Neural progenitor cell (in vitro differentiated cells): ENCODE data around the gene PCBP1. TPM values are rescaled to one million over a fixed set of nuclear protein-coding genes. Genes with fewer than 3 reads are reported as not detected.

Experiments
- DNase-seq: peaks from one replicate; pipeline ENCODE4 v3.0.0-alpha.2; 2016; ENCODE audit warnings: low spot score
- H2AFZ ChIP-seq: fragments of 200-600 bp; sonication (generic); replicated peaks from 2 replicates; pipeline ENCODE4 v1.6.1; 2016; ENCODE audit warnings: antibody characterized with exemption
- H3F3A ChIP-seq: fragments of 200-600 bp; sonication (generic); 2 replicates; pipeline ENCODE4 v1.6.1; 2016; ENCODE audit warnings: antibody characterized with exemption, low read depth
- H3K27ac ChIP-seq: fragments of 200-600 bp; sonication (generic); 2 replicates; pipeline ENCODE4 v1.5.1; 2016; ENCODE audit warnings: mild to moderate bottlenecking
- H3K27me3 ChIP-seq: fragments of 200-600 bp; sonication (generic); 2 replicates; pipeline ENCODE4 v1.6.1; 2016; ENCODE audit warnings: mild to moderate bottlenecking, moderate library complexity
- H3K36me3 ChIP-seq: fragments of 200-600 bp; sonication (generic); 2 replicates; pipeline ENCODE4 v1.5.1; 2016
- H3K4me1 ChIP-seq: fragments of 200-600 bp; sonication (generic); 2 replicates; pipeline ENCODE4 v1.6.1; 2016; ENCODE audit warnings: mixed run types
- H3K4me2 ChIP-seq: fragments of 200-600 bp; sonication (generic); 2 replicates; pipeline ENCODE4 v1.6.1; 2016
- H3K4me3 ChIP-seq: fragments of 200-600 bp; sonication (generic); 2 replicates; pipeline ENCODE4 v1.5.1; 2016
- H3K79me2 ChIP-seq: fragments of 200-600 bp; sonication (generic); 2 replicates; pipeline ENCODE4 v1.6.1; 2016; ENCODE audit warnings: low read depth
- H3K9ac ChIP-seq: fragments of 200-600 bp; sonication (generic); 2 replicates; pipeline ENCODE4 v1.6.1; 2016
- H3K9me3 ChIP-seq: fragments of 200-600 bp; sonication (generic); 2 replicates; pipeline ENCODE4 v1.5.1; 2016; ENCODE audit warnings: low read depth
- H4K20me1 ChIP-seq: fragments of 200-600 bp; sonication (generic); 2 replicates; pipeline ENCODE4 v1.6.1; 2016; ENCODE audit warnings: low read depth
- H3K27ac Mint-ChIP-seq: 3 replicates; pipeline ENCODE4 v1.8.0; 2021; ENCODE audit warnings: mixed read lengths
- H3K27me3 Mint-ChIP-seq: 2 replicates; pipeline ENCODE4 v1.8.0; 2022; ENCODE audit warnings: low read depth, mild to moderate bottlenecking, inconsistent platforms, moderate library complexity, mixed read lengths; ENCODE audit not compliant: insufficient read depth
- H3K36me3 Mint-ChIP-seq: 3 replicates; pipeline ENCODE4 v1.8.0; 2021; ENCODE audit warnings: mixed read lengths
- H3K4me1 Mint-ChIP-seq: 3 replicates; pipeline ENCODE4 v1.8.0; 2021; ENCODE audit warnings: mixed read lengths
- H3K4me3 Mint-ChIP-seq: 3 replicates; pipeline ENCODE4 v1.8.0; 2021; ENCODE audit warnings: mild to moderate bottlenecking, moderate library complexity, mixed read lengths
- H3K9me3 Mint-ChIP-seq: 3 replicates; pipeline ENCODE4 v1.8.0; 2020; ENCODE audit warnings: mixed read lengths
- CTCF ChIP-seq: fragments of 200-600 bp; sonication (generic); IDR thresholded peaks from 2 replicates; pipeline ENCODE4 v1.5.1; 2017; ENCODE audit warnings: antibody characterized with exemption, mild to moderate bottlenecking
- EZH2 ChIP-seq: fragments of 200-600 bp; sonication (generic); IDR thresholded peaks from 2 replicates; pipeline ENCODE4 v1.6.1; 2017; ENCODE audit warnings: antibody characterized with exemption, mild to moderate bottlenecking, moderate library complexity
- EZH2phosphoT487 ChIP-seq: fragments of 200-600 bp; sonication (generic); IDR thresholded peaks from 2 replicates; pipeline ENCODE4 v1.6.1; 2017; ENCODE audit warnings: antibody characterized with exemption
- total RNA-seq: library from RNA; depleted of rRNA; stranded (reverse); fragments of >200 nt; gene quantifications from 2 replicates; pipeline ENCODE4 v1.2.3, GENCODE V29; 2015; ENCODE audit warnings: low replicate concordance

The PCBP1 gene
- total RNA-seq, 1 donor from 2014 or later, result 62.0 TPM

- no peaks in the 10 kb centered on the region for H3K36me3 ChIP-seq
- no peak overlapping the region for H3K27ac ChIP-seq
- peaks cover 14% of the 10 kb centered on the region for H3F3A ChIP-seq
- no peak overlapping the region for H3K4me2 ChIP-seq
- H3K79me2 ChIP-seq, result peaks cover 19% of the 10 kb centered on the region
- H3K4me1 ChIP-seq, result peaks cover 13% of the 10 kb centered on the region
- no peak overlapping the region for H3K4me3 ChIP-seq
- Mint-ChIP-seq H3K36me3 (peaks cover 21% of the 10 kb centered on the region), H3K27ac (no peak overlapping the region), H3K4me1 (peaks cover 14% of the 10 kb centered on the region), H3K4me3 (no peak overlapping the region), H3K9me3 (no peaks in the 10 kb centered on the region), H3K27me3 (peaks cover 2% of the 10 kb centered on the region)
- H4K20me1 ChIP-seq, result no peaks in the 10 kb centered on the region
- H3K9ac ChIP-seq, result no peak overlapping the region
- H2AFZ ChIP-seq, result no peak overlapping the region
- TF ChIP-seq EZH2phosphoT487 (no peak), CTCF (no peak), EZH2 (no peak)
- no peak for DNase-seq
- no peaks in the 10 kb centered on the region for H3K9me3 ChIP-seq
- no peaks in the 10 kb centered on the region for H3K27me3 ChIP-seq
Measured at GRCh38 chr2:70080610-70081200, 6.6 kb upstream of the PCBP1 start.

- no peak overlapping the region for H3K9ac ChIP-seq
- Mint-ChIP-seq H3K36me3 (peaks cover 16% of the 10 kb centered on the region), H3K4me3 (no peak overlapping the region), H3K27me3 (peaks cover 2% of the 10 kb centered on the region), H3K4me1 (peaks cover 19% of the 10 kb centered on the region), H3K9me3 (no peaks in the 10 kb centered on the region), H3K27ac (no peak overlapping the region)
- H3K27me3 ChIP-seq, result no peaks in the 10 kb centered on the region
- no peak for DNase-seq
- peaks cover 20% of the 10 kb centered on the region for H3K79me2 ChIP-seq
- H3K36me3 ChIP-seq, result no peaks in the 10 kb centered on the region
- TF ChIP-seq EZH2 (no peak), EZH2phosphoT487 (no peak), CTCF (no peak)
- no peak overlapping the region for H3K4me2 ChIP-seq
- H4K20me1 ChIP-seq, result no peaks in the 10 kb centered on the region
- H3K4me1 ChIP-seq, result peaks cover 18% of the 10 kb centered on the region
- H3K9me3 ChIP-seq, result no peaks in the 10 kb centered on the region
- peaks cover 19% of the 10 kb centered on the region for H3F3A ChIP-seq
- no peak overlapping the region for H3K27ac ChIP-seq
- H3K4me3 ChIP-seq, result no peak overlapping the region
- no peak overlapping the region for H2AFZ ChIP-seq
Measured at GRCh38 chr2:70081221-70081620, 6.1 kb upstream of the PCBP1 start.

- Histone ChIP-seq H3K4me3 (no peak overlapping the region), H3K4me2 (no peak overlapping the region), H3F3A (peaks cover 39% of the 10 kb centered on the region), H2AFZ (no peak overlapping the region), H3K27ac (no peak overlapping the region), H3K79me2 (peaks cover 31% of the 10 kb centered on the region), H3K36me3 (no peaks in the 10 kb centered on the region), H4K20me1 (peaks cover 10% of the 10 kb centered on the region), H3K9me3 (no peaks in the 10 kb centered on the region), H3K4me1 (peaks cover 18% of the 10 kb centered on the region), H3K9ac (no peak overlapping the region), H3K27me3 (no peaks in the 10 kb centered on the region)
- DNase-seq, result no peak
- no peak for TF ChIP-seq CTCF
- no peak for TF ChIP-seq EZH2phosphoT487
- TF ChIP-seq EZH2, result no peak
- peaks cover 22% of the 10 kb centered on the region for H3K36me3 Mint-ChIP-seq
- no peak overlapping the region for H3K4me3 Mint-ChIP-seq
- peaks cover 12% of the 10 kb centered on the region for H3K27me3 Mint-ChIP-seq
- peaks cover 26% of the 10 kb centered on the region for H3K4me1 Mint-ChIP-seq
- no peaks in the 10 kb centered on the region for H3K9me3 Mint-ChIP-seq
- H3K27ac Mint-ChIP-seq, result no peak overlapping the region
Measured at GRCh38 chr2:70083344-70084156, 3.7 kb upstream of the PCBP1 start.
